Measurements from ENCODE around the gene CD9. TPM values are rescaled to one million over a fixed set of nuclear protein-coding genes. Genes with fewer than 3 reads are reported as not detected.

The CD9 gene
- total and polyA plus RNA-seq, 2 donors (not counting 3 experiments of a cell fraction or from before 2014, with no cell fraction given): 379 to 1,225 TPM

GRCh38 chr12:6234906-6235305, 34.7 kb downstream of the CD9 start:
- Histone ChIP-seq H3K79me2 (ENCODE audit: control insufficient read depth, insufficient read depth, low read length) (peaks cover 33% of the 10 kb centered on the region), H3K9ac (replicated peaks; ENCODE audit: extremely low read depth, insufficient read depth, low read length) (no peak overlapping the region), H3K27me3 (ENCODE audit: control insufficient read depth in 2 of 2, insufficient read depth in 2 of 2, low read length in 2 of 2) (no peaks in the 10 kb centered on the region), H3K9me1 (replicated peaks; ENCODE audit: control insufficient read depth, extremely low read depth, insufficient read depth, low read length) (no peaks in the 10 kb centered on the region), H4K20me1 (replicated peaks; ENCODE audit: control insufficient read depth, extremely low read depth, insufficient read depth, low read length) (no peaks in the 10 kb centered on the region), H3K27ac (ENCODE audit: insufficient read depth, low read depth, low read length) (no peak overlapping the region), H3K4me1 (ENCODE audit: control insufficient read depth, extremely low read depth, insufficient read depth, low read length) (peaks cover 48% of the 10 kb centered on the region), H2AFZ (ENCODE audit: low read depth, low read length) (no peak overlapping the region), H3K4me3 (replicated peaks in 1 of 3; ENCODE audit: insufficient read depth in 1 of 3, low read depth in 1 of 3, low read length in 3 of 3) (no peak overlapping the region), H3K9me3 (replicated peaks; ENCODE audit: control insufficient read depth, insufficient read depth, low read length) (no peaks in the 10 kb centered on the region), H3K4me2 (ENCODE audit: insufficient read depth, low read length) (no peak overlapping the region), H3K36me3 (ENCODE audit: control insufficient read depth in 2 of 2, extremely low read depth in 1 of 2, insufficient read depth in 2 of 2, low read length in 2 of 2) (peaks cover 24 to 39% of the 10 kb centered on the region in 2 experiments)
- ChIA-PET CTCF (interaction anchor here (0.8 to 3.9 kb wide), 6 partner anchors 30 to 167 kb away, joined by 3 to 19 read pairs (median 4); no protein-coding TSS in a partner anchor), POLR2A (no interaction called here)
- dilution Hi-C loops (cut with MboI; ENCODE audit: extremely low pct_ligation_motif_present, low sequenced_read_pairs) (no loop called here), intact Hi-C loops (cut with micrococcal nuclease) (loop anchor here (2.0 to 5.0 kb wide), 2 partner anchors 18 to 42 kb away; no protein-coding TSS in a partner anchor)
- DNase-seq (ENCODE audit: low read depth, low spot score) (no peak), FAIRE-seq (no peak)
- TF ChIP-seq EZH2 (IDR thresholded peaks at IDR 0.05; ENCODE audit: borderline replicate concordance, low read depth, low read length, severe bottlenecking) (no peak), GATA2 (IDR thresholded peaks at IDR 0.05; ENCODE audit: insufficient read depth, insufficient read length, low read depth, low read length) (no peak), FOS (IDR thresholded peaks at IDR 0.05; ENCODE audit: borderline replicate concordance, insufficient read depth, low read length) (no peak), POLR2AphosphoS5 (IDR thresholded peaks at IDR 0.05; ENCODE audit: insufficient read depth, low read depth, low read length) (no peak), MAX (IDR thresholded peaks at IDR 0.05; ENCODE audit: insufficient read depth, insufficient read length) (no peak), MYC (IDR thresholded peaks at IDR 0.05; ENCODE audit: low read depth, low read length) (no peak), CTCF (IDR thresholded peaks at IDR 0.05; ENCODE audit: extremely low read depth in 1 of 2, insufficient read depth in 1 of 2, low read depth in 1 of 2, low read length in 2 of 2) (no peak), POLR2A (IDR thresholded peaks at IDR 0.05; ENCODE audit: low read depth, low read length) (no peak), JUN (IDR thresholded peaks at IDR 0.05; ENCODE audit: borderline replicate concordance, insufficient read depth, insufficient read length, low read depth) (no peak)
- BruUV-seq (replicated peaks): no TSS peak
